ENCODE data around the gene NBEA. TPM values are rescaled to one million over a fixed set of nuclear protein-coding genes. Genes with fewer than 3 reads are reported as not detected.

NBEA gene
- total RNA-seq, 1 experiment from 2014 or later = 4.1 TPM

- Histone ChIP-seq H3K4me3 (replicated peaks in 1 of 2; ENCODE audit: low read depth in 1 of 2, low read length in 2 of 2) (no peak overlapping the region), H3K4me1 (ENCODE audit: control insufficient read depth in 1 of 2, insufficient read depth in 2 of 2, low read length in 2 of 2) (no peaks in the 10 kb centered on the region), H3K36me3 (ENCODE audit: control insufficient read depth in 1 of 2, insufficient read depth in 2 of 2, low read length in 2 of 2) (no peaks in the 10 kb centered on the region), H3K4me2 (ENCODE audit: low read length) (no peak overlapping the region), H2AFZ (ENCODE audit: low read depth, low read length, poor library complexity, severe bottlenecking) (no peak overlapping the region), H3K9me3 (ENCODE audit: control insufficient read depth in 1 of 2, insufficient read depth in 1 of 2, low read depth in 1 of 2, low read length in 2 of 2) (no peaks in the 10 kb centered on the region), H3K9me2 (ENCODE audit: insufficient read depth) (no peaks in the 10 kb centered on the region), H3K79me2 (ENCODE audit: insufficient read depth, low read length) (no peaks in the 10 kb centered on the region), H4K20me1 (ENCODE audit: insufficient read depth) (no peaks in the 10 kb centered on the region), H3K27me3 (ENCODE audit: insufficient read depth, low read length) (no peaks in the 10 kb centered on the region), H3K9ac (ENCODE audit: low read length) (no peak overlapping the region), H3K27ac (ENCODE audit: low read depth, low read length) (no peak overlapping the region)
- intact Hi-C loops (cut with micrococcal nuclease) = no loop called here
- TF ChIP-seq YY1 (IDR thresholded peaks at IDR 0.05; ENCODE audit: extremely low read depth, insufficient replicate concordance, low read depth, low read length) (no peak), POLR2A (IDR thresholded peaks at IDR 0.05; ENCODE audit: borderline replicate concordance, extremely low read depth, insufficient read depth, insufficient read length) (no peak), RAD21 (IDR thresholded peaks at IDR 0.05; ENCODE audit: low read depth) (no peak), SRF (IDR thresholded peaks at IDR 0.05; ENCODE audit: low read depth) (no peak), ZFX (IDR thresholded peaks at IDR 0.05) (no peak), TCF7L2 (IDR thresholded peaks at IDR 0.05; ENCODE audit: borderline replicate concordance, extremely low read depth, insufficient read depth, insufficient read length) (no peak), REST (IDR thresholded peaks at IDR 0.05; ENCODE audit: low read depth) (no peak), JUND (IDR thresholded peaks at IDR 0.05) (no peak), EGR1 (IDR thresholded peaks at IDR 0.05; ENCODE audit: low read depth) (no peak), CEBPB (IDR thresholded peaks at IDR 0.05; ENCODE audit: low read depth) (no peak), CBX3 (IDR thresholded peaks at IDR 0.05; ENCODE audit: low read depth) (no peak), ZBTB33 (IDR thresholded peaks at IDR 0.05; ENCODE audit: extremely low read depth, insufficient replicate concordance, low read length) (no peak)
- TF ChIP-seq, protein P1, sequence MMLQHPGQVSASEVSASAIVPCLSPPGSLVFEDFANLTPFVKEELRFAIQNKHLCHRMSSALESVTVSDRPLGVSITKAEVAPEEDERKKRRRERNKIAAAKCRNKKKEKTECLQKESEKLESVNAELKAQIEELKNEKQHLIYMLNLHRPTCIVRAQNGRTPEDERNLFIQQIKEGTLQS (IDR thresholded peaks at IDR 0.05) = no peak
- TF ChIP-seq, protein P2, sequence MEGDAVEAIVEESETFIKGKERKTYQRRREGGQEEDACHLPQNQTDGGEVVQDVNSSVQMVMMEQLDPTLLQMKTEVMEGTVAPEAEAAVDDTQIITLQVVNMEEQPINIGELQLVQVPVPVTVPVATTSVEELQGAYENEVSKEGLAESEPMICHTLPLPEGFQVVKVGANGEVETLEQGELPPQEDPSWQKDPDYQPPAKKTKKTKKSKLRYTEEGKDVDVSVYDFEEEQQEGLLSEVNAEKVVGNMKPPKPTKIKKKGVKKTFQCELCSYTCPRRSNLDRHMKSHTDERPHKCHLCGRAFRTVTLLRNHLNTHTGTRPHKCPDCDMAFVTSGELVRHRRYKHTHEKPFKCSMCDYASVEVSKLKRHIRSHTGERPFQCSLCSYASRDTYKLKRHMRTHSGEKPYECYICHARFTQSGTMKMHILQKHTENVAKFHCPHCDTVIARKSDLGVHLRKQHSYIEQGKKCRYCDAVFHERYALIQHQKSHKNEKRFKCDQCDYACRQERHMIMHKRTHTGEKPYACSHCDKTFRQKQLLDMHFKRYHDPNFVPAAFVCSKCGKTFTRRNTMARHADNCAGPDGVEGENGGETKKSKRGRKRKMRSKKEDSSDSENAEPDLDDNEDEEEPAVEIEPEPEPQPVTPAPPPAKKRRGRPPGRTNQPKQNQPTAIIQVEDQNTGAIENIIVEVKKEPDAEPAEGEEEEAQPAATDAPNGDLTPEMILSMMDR (IDR thresholded peaks at IDR 0.05 in 2 of 3, conservative IDR thresholded peaks at IDR 0.05 in 1 of 3; ENCODE audit: borderline replicate concordance in 1 of 3, insufficient read depth in 1 of 3, low read depth in 2 of 3, low read length in 2 of 3) = no peak
- ATAC-seq (no peak), DNase-seq (ENCODE audit: low read depth, low spot score) (no peak)
- no TSS peak for BruUV-seq (replicated peaks)
- ChIA-PET RAD21 (ENCODE audit: low non-redundant PET in 1 of 2, low total read pairs in 2 of 2, uncharacterized antibody in 2 of 2, unreplicated experiment in 2 of 2) (no interaction called here), CTCF (no interaction called here), POLR2A (no interaction called here)
Measured at GRCh38 chr13:35279500-35279899, 337.4 kb downstream of the NBEA start.
